H54 (cell line): Measurements from ENCODE around the gene HELB.
"Not testable (repeated sequence)": the region's sequence is repeated elsewhere in the genome, so short reads cannot be mapped to it uniquely, and the experiment has no call there.

Experiments
- DNase-seq: peaks from one replicate; pipeline ENCODE4 v3.0.0; 2011; ENCODE audit warnings: low spot score, mixed read lengths; ENCODE audit not compliant: insufficient read length
- FAIRE-seq: peaks from 3 replicates; lab custom pipeline; 2011; peaks lifted over from hg19 to GRCh38; lab: Jason Lieb, UNC
- POLR2A ChIP-seq: IDR thresholded peaks from 2 replicates; pipeline ENCODE4 v1.6.1; 2011; ENCODE audit warnings: low read depth, mild to moderate bottlenecking, low read length

The HELB gene

GRCh38 chr12:66282244-66282643, 20.0 kb upstream of the HELB start:
- FAIRE-seq = no peak
- no peak for TF ChIP-seq POLR2A

GRCh38 chr12:66287275-66287674, 15.0 kb upstream of the HELB start:
- no peak for TF ChIP-seq POLR2A
- no peak for FAIRE-seq

More at GRCh38 chr12:66282244-66282643, 20.0 kb upstream of the HELB start:
- DNase-seq = no peak

GRCh38 chr12:66288121-66288520, 14.2 kb upstream of the HELB start:
- no peak for DNase-seq
- TF ChIP-seq POLR2A = no peak
- FAIRE-seq = no peak

More at GRCh38 chr12:66287275-66287674, 15.0 kb upstream of the HELB start:
- DNase-seq = no peak

DNA sequence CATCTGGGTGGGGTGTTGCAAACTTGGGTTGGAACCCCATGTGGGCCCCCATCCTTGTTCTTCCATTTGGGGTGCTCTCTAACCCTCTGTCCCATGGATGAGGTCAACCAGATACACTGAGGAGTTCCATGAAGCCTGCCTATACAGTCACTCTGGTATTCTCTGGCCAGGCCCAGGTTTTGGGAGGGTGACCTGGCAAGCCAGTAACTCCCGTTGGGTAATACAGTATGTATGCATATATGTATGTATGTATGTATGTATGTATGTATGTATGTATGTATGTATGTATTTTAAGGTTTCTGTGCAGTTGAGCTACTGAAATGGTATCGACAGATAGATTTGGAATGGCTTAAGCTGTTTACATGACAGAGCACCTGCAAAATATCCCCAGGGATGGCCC, 12.8 kb upstream of the HELB start:
- TF ChIP-seq POLR2A = no peak
- FAIRE-seq = no peak
- DNase-seq = no peak

GRCh38 chr12:66290716-66291200, 11.5 kb upstream of the HELB start:
- no peak for DNase-seq
- no peak for TF ChIP-seq POLR2A
- FAIRE-seq = no peak

DNA sequence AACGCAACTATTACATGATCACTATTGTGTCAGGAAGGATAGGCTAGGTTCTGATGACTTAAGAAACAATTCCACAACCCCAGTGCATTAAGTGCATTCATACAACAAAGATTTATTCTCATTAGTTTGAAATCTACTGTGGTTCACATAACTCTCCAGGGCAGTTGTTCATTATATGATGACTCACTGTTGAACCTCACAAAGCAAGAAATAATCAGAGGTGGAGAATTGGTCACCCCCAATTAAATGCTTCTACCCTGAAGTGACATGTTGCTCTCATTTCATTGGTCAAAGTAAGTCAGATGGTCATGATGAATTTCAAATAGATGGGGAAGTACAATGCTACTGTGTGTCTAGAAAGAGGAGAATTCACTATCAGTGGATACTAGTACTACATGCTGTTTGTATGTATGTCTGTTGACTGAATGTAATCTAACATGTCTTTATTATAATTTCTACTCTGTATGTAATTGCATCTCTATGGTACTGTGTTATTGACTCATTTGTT, 6.1 kb upstream of the HELB start:
- TF ChIP-seq POLR2A = no peak
- no peak for DNase-seq
- no peak for FAIRE-seq

GRCh38 chr12:66297080-66297479, 5.2 kb upstream of the HELB start:
- FAIRE-seq (no peak), DNase-seq (no peak)
- TF ChIP-seq POLR2A = no peak

DNA sequence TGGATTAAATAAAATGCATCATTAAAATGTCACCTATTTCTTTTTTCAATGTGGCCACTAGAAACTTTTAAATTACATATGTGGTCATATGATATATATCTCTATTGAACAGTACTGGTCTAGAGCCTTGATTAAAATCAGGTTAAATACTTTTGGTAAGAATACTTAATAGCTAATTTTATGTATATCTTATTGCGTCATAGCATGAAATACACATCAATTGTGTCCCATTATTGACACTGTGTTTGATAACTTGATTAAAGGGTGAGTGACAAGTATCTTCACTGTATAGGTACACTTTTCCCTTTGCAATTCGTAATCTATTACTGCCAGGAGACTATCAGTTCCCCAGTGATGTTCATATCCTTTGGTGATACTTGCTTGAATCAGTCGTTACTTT, 4.4 kb upstream of the HELB start:
- TF ChIP-seq POLR2A = no peak
- no peak for FAIRE-seq
- DNase-seq = no peak

GRCh38 chr12:66302827-66303169, 505 bp downstream of the HELB start:
- DNase-seq (no peak), FAIRE-seq (no peak)
- no peak for TF ChIP-seq POLR2A

DNA sequence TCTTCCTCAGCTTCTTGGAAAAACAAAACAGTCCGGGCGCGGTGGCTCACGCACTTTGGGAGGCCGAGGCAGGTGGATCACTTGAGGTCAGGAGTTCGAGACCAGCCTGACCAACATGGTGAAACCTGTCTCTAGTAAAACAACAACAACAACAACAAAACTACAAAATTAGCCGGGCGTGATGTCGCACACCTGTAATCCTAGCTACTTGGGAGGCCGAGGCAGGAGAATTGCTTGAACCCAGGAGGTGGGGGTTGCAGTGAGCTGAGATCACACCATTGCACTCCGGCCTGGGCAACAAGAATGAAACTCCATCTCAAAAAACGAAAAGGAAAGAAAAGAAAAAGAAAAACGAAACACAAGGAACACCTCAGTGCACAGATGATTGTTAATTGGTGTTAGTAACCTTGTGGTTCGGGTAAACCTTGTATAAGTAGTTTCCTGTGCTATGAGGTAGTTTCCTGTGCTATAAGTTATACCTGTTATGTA, 1.1 kb downstream of the HELB start:
- not testable (repeated sequence) for FAIRE-seq, DNase-seq

GRCh38 chr12:66304296-66304900, 2.1 kb downstream of the HELB start:
- no peak for TF ChIP-seq POLR2A
- DNase-seq (no peak), FAIRE-seq (no peak)

DNA sequence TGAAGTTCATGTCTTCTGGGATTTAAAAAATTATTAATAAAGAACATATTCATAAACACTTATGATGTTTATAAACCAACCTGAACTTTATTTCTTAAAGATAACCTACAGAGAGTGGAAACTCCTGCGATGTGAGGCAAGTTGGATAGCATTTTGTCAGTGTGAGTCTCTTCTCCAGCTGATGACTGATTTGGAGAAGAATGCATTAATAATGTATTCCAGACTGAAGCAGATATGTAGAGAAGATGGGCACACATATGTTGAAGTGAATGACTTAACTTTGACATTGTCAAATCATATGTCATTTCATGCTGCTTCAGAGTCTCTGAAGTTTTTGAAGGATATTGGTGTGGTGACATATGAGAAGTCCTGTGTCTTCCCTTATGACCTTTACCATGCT, 7.3 kb downstream of the HELB start:
- FAIRE-seq = no peak
- no peak for DNase-seq
- no peak for TF ChIP-seq POLR2A

GRCh38 chr12:66312189-66312588, 9.9 kb downstream of the HELB start:
- no peak for FAIRE-seq
- no peak for TF ChIP-seq POLR2A
- no peak for DNase-seq

- no peak for TF ChIP-seq POLR2A
- FAIRE-seq (no peak), DNase-seq (no peak)
Observed at GRCh38 chr12:66314278-66314677, 12.0 kb downstream of the HELB start.
